Dendritic cell treated with granulocyte-macrophage colony-stimulating factor and Interleukin-4, amounts not matched to agents 40 ng/mL and 50 ng/mL, for 4 days (primary cell): ENCODE data around the gene ANKK1.

Source experiments
- H3K27ac Mint-ChIP-seq: one replicate; pipeline ENCODE4 v1.8.0; 2022; ENCODE audit warnings: mild to moderate bottlenecking, mixed read lengths
- H3K27me3 Mint-ChIP-seq: one replicate; pipeline ENCODE4 v1.8.0; 2022; ENCODE audit warnings: mild to moderate bottlenecking, mixed read lengths
- H3K36me3 Mint-ChIP-seq: one replicate; pipeline ENCODE4 v1.8.0; 2022; ENCODE audit warnings: low read depth, mixed read lengths
- H3K4me1 Mint-ChIP-seq: one replicate; pipeline ENCODE4 v1.8.0; 2022; ENCODE audit warnings: low read depth, mixed read lengths
- H3K4me3 Mint-ChIP-seq: one replicate; pipeline ENCODE4 v1.8.0; 2022; ENCODE audit warnings: mild to moderate bottlenecking, moderate library complexity, mixed read lengths
- H3K9me3 Mint-ChIP-seq: one replicate; pipeline ENCODE4 v1.8.0; 2022; ENCODE audit warnings: mixed read lengths
- intact Hi-C: fragments of 100-400 bp; cut with micrococcal nuclease; formaldehyde crosslinking; loops from one replicate; pipeline ENCODE4 v1.15.0; 2022

ANKK1 gene, protein sequence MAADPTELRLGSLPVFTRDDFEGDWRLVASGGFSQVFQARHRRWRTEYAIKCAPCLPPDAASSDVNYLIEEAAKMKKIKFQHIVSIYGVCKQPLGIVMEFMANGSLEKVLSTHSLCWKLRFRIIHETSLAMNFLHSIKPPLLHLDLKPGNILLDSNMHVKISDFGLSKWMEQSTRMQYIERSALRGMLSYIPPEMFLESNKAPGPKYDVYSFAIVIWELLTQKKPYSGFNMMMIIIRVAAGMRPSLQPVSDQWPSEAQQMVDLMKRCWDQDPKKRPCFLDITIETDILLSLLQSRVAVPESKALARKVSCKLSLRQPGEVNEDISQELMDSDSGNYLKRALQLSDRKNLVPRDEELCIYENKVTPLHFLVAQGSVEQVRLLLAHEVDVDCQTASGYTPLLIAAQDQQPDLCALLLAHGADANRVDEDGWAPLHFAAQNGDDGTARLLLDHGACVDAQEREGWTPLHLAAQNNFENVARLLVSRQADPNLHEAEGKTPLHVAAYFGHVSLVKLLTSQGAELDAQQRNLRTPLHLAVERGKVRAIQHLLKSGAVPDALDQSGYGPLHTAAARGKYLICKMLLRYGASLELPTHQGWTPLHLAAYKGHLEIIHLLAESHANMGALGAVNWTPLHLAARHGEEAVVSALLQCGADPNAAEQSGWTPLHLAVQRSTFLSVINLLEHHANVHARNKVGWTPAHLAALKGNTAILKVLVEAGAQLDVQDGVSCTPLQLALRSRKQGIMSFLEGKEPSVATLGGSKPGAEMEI

DNA sequence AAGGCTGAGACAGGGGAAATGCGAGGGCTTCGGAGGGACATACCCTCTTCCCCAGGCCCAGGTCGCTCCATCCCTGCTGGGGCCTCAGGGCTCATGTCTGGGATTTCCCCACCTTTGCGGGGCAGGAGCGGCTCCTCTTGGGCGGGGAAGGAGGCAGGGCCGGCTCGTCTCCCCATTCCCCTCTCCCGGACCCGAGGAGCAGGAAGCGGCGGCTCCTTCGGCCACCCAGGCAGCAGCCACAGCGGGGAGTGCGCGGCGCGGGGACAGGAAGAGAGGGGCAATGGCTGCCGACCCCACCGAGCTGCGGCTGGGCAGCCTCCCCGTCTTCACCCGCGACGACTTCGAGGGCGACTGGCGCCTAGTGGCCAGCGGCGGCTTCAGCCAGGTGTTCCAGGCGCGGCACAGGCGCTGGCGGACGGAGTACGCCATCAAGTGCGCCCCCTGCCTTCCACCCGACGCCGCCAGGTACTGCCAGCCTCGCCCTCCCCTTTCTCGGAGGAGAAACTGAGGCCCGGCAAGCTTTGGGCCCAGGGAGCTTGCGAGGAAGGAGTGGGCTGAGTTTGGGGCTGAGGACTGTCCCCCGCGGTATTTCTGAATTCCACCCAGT lies at the start of gene ANKK1:
Gene ANKK1, plus strand, starts transcription at position 175 of the 607 bp plus-strand sequence. Its CDS starts 106 bp downstream, at position 281.
- H3K27me3 Mint-ChIP-seq: peaks cover 10% of the 10 kb centered on the region
- no peaks in the 10 kb centered on the region for H3K4me1 Mint-ChIP-seq
- H3K27ac Mint-ChIP-seq: no peak within 1 kb of the TSS
- H3K9me3 Mint-ChIP-seq: no peaks in the 10 kb centered on the region
- intact Hi-C loops: no loop called here
- no peaks in the 10 kb centered on the region for H3K36me3 Mint-ChIP-seq
- H3K4me3 Mint-ChIP-seq: no peak within 1 kb of the TSS

DNA sequence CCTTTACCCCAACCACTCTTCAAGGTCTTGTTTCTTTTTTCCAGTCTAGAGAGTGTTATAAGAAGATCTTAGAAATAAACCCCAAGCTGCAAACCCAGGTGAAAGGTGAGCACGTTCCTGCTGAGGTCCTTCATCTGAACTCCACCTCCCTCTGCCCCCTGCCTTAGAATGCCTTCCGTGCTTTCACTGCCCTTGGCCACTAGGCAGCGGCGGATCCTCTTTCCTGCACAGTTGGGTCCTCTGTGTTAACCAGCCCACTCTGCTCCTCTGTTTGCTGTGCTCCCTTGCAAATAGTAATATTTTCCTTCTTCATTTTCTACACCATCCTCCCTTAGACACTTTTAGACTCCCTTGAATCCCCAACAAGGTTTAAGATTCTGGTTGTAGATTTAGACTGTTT lies 48.8 kb upstream of the ANKK1 start:
- no peak overlapping the region for H3K27ac Mint-ChIP-seq
- peaks cover 31% of the 10 kb centered on the region for H3K36me3 Mint-ChIP-seq
- no peaks in the 10 kb centered on the region for H3K27me3 Mint-ChIP-seq
- no peaks in the 10 kb centered on the region for H3K9me3 Mint-ChIP-seq
- no peaks in the 10 kb centered on the region for H3K4me1 Mint-ChIP-seq
- H3K4me3 Mint-ChIP-seq: no peak overlapping the region
- intact Hi-C loops: no loop called here

DNA sequence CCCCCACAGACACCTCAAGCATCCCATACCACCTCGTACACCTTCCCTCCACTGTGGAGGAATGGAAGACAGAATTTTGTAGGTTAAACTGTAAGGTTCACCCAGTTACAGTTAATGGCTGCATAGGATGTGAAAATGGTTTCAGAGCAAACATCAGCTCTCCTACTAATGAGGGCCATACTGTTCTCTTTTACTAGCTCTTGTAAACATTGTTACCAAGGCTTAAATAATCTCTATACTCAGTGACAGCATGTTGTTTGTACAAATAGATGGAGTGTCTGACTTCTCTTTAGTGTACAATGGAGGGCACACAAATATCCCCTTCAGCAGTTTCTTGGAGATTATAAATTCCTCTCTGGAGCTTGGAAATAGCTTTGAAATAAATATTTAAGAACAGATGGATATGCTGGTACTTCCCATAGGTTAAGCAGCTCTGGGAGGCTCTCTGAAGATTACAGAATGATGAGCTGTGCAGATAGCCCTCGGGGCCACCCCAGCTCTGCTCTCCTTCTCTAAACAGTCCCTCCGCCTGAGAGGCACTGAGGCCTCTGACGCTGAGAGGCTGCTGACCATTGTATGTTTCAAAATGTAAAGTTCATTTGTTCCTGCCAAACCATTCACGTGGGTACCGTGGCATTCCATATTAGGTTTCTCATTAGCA lies 47.5 kb upstream of the ANKK1 start:
- no peak overlapping the region for H3K4me3 Mint-ChIP-seq
- H3K4me1 Mint-ChIP-seq: no peaks in the 10 kb centered on the region
- H3K36me3 Mint-ChIP-seq: peaks cover 42% of the 10 kb centered on the region
- H3K27ac Mint-ChIP-seq: no peak overlapping the region
- no peaks in the 10 kb centered on the region for H3K27me3 Mint-ChIP-seq
- no peaks in the 10 kb centered on the region for H3K9me3 Mint-ChIP-seq
- intact Hi-C loops: no loop called here

DNA sequence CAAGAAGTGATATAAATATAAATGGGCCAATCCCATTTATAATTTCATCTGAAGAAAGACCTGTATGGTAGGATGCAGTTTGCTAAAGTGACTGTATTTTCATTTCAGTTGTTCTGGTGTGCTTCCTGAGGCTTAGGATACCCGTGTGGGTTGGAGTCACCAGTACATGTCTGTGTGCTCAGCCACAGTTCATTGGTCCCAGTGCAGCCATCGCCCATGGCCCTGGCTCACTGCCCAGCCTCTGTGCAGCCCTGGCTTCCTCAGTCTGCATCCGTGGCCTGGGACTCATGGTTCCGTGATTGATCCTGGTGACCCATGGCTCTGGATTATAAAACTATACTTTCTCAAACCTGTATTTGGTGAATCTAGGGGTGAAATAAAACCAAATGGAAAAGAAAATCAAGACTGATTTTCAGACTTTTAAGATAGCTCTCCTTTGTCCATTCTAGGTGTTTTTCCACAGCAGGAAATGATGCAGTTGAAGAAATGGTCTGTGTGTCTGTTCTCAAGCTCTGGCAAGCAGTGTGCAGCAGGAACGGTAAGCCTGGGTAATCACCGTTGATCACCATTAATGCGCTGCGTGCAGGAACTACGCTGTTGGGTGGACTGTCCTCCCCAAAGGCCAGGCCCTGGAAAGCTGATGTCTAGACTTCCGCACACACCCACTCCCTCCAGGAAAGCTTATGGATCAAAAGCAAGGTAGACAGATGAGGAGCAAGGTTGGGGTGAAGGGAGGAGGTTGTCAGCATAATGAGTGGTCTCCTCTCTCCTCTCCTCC lies 46.0 kb upstream of the ANKK1 start:
- intact Hi-C loops: no loop called here
- Mint-ChIP-seq H3K36me3 (peaks cover 35% of the 10 kb centered on the region), H3K4me1 (no peaks in the 10 kb centered on the region), H3K27ac (no peak overlapping the region), H3K27me3 (no peaks in the 10 kb centered on the region), H3K9me3 (no peaks in the 10 kb centered on the region), H3K4me3 (no peak overlapping the region)

DNA sequence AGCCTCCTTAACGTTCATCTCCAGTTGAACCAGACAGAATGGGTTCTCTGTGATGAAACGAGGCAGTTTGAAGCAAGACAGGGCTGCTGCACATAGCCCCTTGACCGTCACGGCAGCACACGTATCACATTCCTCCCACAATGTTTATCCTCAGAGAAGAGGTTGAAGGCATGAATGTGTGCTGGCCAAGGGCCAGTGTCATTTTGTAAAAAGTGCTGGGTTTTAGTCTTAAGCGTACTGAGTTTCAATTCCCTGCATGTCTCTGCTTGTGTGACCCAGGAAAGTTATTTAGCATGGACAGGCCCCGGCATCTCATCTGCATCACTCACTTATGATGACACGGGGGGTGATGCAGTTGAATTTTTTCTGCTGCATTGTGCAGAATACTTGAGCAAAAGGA lies 41.6 kb upstream of the ANKK1 start:
- Mint-ChIP-seq H3K27ac (no peak overlapping the region), H3K9me3 (no peaks in the 10 kb centered on the region), H3K4me1 (no peaks in the 10 kb centered on the region), H3K4me3 (no peak overlapping the region), H3K36me3 (peaks cover 23% of the 10 kb centered on the region), H3K27me3 (no peaks in the 10 kb centered on the region)
- intact Hi-C loops: no loop called here

DNA sequence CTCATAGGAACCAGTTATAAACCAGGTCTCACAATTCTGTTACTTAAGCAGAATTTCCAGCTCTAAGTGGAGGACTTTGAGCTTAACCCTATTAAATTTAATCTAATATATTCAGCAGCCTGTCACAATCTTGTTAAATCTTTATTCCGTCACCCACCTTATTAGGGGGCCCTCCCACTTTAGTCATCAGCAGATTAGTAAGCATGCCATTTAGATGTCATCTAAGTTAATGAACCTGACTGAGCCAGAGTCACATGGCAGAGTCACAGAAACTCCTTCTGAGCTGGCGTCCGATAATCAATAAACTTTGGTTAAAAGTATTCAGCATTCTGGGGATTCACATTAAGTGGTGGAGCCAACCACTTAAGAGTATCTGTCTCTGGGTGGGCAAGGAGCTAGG lies 38.1 kb upstream of the ANKK1 start:
- Mint-ChIP-seq H3K27ac (no peak overlapping the region), H3K4me1 (no peaks in the 10 kb centered on the region), H3K9me3 (no peaks in the 10 kb centered on the region), H3K27me3 (no peaks in the 10 kb centered on the region), H3K4me3 (no peak overlapping the region), H3K36me3 (peaks cover 20% of the 10 kb centered on the region)
- intact Hi-C loops: no loop called here

DNA sequence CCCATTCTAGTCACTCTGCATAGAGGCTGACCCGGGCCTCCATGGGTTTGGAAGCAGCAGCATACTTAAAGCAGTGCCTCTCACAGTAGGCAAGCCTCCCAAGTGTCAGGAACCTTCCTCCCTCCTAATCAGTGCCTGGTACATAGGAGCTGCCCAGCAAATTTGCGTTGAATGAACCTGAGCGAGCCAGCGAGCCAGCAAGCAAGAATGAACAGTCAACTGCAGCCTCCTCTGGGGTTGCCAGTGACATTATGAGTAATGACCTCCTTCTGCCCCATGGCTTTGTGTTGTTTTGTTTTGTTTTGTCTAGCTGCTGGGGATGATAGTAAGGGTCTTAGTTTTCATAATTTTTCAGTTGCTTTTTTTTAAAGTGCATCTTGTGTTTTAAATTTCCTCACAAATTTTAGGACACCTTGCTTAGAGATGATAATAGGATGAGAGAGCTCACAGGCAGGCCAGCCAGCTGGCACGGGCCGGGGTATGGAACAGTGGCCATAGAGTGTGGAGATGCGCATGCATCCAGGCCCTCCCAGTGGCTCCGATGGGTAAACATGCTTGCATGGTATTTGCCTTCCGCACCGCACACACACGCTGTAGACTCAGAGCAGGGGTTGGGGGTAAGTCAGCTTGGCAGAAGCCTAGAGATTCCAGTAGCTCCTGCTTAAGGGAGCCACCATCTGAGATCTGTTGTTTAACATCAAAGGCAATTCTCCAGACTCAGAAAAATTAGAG lies 37.1 kb upstream of the ANKK1 start:
- Mint-ChIP-seq H3K9me3 (peaks cover 6% of the 10 kb centered on the region), H3K27me3 (no peaks in the 10 kb centered on the region), H3K27ac (no peak overlapping the region), H3K4me3 (no peak overlapping the region), H3K36me3 (peaks cover 21% of the 10 kb centered on the region), H3K4me1 (no peaks in the 10 kb centered on the region)
- intact Hi-C loops: no loop called here

DNA sequence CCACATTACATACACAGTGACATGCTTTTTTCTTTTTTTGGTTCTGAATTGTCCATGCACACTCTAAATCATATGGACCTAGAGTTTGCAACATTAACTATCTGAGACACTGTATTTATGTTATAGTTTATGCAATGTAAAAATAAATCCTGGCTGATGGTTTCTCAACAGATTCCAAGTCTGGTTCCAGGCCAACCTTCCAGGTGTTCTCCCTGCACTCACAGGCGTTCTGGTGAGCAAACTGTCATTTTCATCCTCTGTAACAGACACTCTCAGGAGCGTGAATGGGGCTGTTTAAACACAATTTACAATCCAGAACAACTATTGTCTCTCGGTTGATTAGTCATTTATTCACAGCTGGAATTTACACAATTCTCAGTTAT lies 36.5 kb upstream of the ANKK1 start:
- intact Hi-C loops: no loop called here
- Mint-ChIP-seq H3K4me3 (no peak overlapping the region), H3K4me1 (no peaks in the 10 kb centered on the region), H3K36me3 (peaks cover 27% of the 10 kb centered on the region), H3K27me3 (no peaks in the 10 kb centered on the region), H3K27ac (no peak overlapping the region), H3K9me3 (peaks cover 12% of the 10 kb centered on the region)

DNA sequence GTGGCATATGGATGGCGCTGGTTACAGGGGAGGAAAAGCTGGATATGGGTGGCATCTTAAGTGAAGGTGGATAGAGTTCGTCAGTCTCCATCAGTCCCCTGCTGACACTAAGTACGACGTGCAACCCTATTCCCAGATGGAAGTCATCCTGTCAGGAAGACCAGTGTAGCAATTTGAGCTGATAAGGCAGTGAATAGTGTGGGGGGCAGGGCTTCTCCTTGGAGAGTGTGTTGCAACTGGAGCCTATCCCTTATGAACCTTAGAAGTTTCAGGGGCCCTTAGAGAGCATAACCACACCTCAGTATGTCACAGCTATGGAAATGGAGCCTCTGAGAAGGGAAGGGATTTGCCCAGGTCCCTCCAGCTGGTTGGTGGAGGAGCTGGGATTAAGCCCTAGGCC lies 36.1 kb upstream of the ANKK1 start:
- peaks cover 16% of the 10 kb centered on the region for H3K9me3 Mint-ChIP-seq
- no peaks in the 10 kb centered on the region for H3K4me1 Mint-ChIP-seq
- H3K27me3 Mint-ChIP-seq: no peaks in the 10 kb centered on the region
- intact Hi-C loops: no loop called here
- no peak overlapping the region for H3K27ac Mint-ChIP-seq
- peaks cover 31% of the 10 kb centered on the region for H3K36me3 Mint-ChIP-seq
- no peak overlapping the region for H3K4me3 Mint-ChIP-seq

DNA sequence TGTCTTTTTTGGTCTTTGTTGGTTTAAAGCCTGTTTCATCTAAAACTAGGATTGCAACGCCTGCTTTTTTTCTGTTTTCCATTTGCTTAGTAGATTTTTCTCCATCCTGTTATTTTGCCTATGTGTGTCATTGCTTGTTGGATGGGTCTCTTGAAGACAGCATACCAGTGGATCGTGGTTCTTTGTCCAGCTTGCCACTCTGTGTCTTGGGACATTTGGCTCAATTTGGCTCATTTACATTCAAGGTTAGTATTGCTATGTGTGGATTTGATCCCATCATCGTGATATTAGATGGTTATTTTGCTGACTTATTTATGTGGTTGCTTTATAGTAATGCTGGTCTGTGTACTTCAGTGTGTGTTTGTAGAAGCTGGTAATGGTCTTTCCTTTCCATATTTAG lies 31.4 kb upstream of the ANKK1 start:
- Mint-ChIP-seq H3K4me3 (no peak overlapping the region), H3K27me3 (no peaks in the 10 kb centered on the region), H3K4me1 (no peaks in the 10 kb centered on the region), H3K36me3 (peaks cover 60% of the 10 kb centered on the region), H3K27ac (no peak overlapping the region), H3K9me3 (peaks cover 31% of the 10 kb centered on the region)
- intact Hi-C loops: no loop called here

DNA sequence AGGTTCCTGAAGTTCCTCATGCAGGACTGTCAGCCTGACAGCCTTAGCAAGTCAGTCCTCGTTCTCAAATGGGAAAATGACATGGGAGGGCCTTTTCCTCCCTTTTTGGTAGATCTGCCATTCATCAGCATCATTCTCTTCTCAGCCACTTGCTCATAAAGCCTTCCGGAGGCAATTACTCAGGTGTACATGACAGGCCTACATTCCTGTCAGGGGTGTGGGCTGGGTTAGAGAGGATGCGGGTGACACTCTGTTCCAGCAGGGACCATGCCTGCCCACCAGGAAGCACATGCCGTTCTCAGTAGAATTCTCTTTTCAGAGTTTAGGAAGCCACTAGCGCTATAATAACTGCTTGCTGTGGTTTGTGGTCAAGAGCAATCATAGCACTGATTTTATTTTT lies 24.2 kb upstream of the ANKK1 start:
- Mint-ChIP-seq H3K27me3 (no peaks in the 10 kb centered on the region), H3K9me3 (no peaks in the 10 kb centered on the region), H3K4me3 (no peak overlapping the region), H3K27ac (no peak overlapping the region), H3K4me1 (no peaks in the 10 kb centered on the region), H3K36me3 (peaks cover 18% of the 10 kb centered on the region)
- intact Hi-C loops: no loop called here

DNA sequence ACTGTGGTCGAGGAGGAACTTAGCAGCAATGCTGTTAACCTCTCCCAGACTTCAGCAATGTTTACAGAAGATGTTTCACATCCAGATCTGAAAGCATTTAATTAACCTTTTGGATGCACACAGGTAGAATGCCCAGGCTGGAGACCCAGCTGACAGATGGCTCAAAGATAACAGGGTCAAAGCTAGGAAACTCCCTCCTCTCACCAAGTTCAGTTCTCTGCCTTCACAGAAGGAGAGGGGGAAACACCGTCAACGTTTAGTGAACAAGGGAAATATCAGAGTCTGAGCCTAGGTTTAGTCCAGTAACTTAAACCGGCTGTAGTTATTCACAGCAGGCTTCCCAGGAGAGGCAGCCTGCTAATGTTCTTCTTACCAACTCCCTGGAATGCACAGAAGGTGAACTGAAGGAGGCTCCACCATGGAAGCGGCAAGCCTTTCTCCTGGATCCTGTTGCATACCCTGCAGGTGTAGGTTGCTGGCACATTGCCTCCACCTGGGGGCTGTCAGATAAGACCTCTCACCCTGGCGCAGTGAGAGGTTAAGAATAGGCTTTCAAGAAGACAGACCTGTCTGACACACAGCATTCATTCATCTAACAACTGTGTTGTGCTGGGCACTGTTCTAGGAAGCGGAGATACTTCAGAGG lies 23.5 kb upstream of the ANKK1 start:
- H3K36me3 Mint-ChIP-seq: peaks cover 11% of the 10 kb centered on the region
- no peak overlapping the region for H3K4me3 Mint-ChIP-seq
- no peaks in the 10 kb centered on the region for H3K27me3 Mint-ChIP-seq
- no peak overlapping the region for H3K27ac Mint-ChIP-seq
- no peaks in the 10 kb centered on the region for H3K4me1 Mint-ChIP-seq
- intact Hi-C loops: no loop called here
- H3K9me3 Mint-ChIP-seq: no peaks in the 10 kb centered on the region
